GM21619 (cell line): Measurements from ENCODE around the gene CAV3.

Experiments
- ATAC-seq: cut with Tn5 transposase; IDR thresholded peaks from one replicate; pipeline ENCODE4 v1.9.1; 2021; ENCODE audit not compliant: unreplicated experiment

Gene CAV3

DNA sequence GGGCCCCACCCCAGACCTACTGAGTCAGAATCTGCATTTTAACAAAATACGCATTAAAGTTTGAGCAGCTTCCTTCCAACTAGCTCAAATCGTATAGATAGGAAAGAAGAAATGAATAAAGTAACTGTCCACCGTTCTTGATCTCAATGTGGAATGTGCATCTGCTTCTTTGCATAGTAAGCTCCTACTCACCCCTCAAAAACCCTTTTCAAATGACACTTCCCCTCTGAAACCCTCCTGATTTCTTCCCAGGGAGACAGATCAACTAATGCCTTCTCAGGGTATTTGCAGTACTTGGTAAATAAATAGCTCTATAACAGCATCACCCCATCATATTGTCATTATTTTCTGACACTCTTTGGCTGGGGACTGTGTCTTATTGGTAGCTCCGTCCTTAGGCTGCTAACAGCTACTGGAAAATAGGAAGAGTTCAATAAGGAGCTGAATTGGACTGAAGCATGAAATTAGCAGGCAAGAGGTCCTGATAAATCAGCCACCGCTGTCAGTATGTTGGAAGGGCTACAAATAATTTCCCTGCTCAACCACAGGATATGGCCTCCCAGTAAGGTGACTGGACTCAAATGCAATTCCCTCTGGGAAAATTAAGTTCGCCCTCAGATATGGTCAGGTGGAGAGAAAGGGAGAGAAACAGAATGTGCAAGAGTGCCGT lies 25.6 kb downstream of the CAV3 start:
- no peak for ATAC-seq

DNA sequence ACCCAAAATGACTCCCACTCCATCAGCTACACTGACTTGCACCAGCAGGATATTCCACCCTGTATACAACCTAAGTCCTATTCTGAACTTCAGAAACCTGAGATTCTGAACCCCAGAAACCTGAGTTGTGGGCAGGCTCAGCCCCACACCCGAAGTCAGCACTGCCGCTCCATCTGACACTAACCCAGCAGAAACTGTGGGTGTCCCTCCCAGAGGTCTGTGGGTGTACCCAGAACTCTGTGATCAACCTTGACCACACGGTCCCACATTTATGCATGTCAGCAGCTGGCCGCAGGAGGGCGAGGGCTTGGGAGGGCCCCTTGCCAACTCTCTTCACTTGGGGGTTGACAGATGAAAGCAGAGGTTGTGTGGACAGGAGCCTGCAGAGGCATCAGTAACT lies 26.5 kb downstream of the CAV3 start:
- ATAC-seq, result no peak

DNA sequence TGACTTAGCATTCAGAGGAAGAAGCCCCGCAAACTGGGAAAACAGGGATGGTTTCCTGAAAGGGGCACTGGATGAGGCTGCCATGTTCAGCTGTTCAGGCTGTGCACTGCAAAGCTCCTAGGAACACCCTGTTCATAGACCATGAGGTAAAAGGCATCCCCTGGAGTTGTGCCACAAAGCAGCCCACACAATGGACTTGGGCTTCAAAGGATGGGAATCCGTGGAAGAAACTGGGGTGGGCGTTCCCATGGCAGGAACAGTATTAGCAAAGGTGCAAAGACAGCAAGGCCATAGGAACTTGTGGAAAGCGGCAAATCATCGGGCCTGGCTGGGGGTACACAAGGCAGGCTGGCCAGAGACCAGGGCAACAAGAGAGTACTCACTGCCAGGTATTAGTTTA lies 26.9 kb downstream of the CAV3 start:
- no peak for ATAC-seq

DNA sequence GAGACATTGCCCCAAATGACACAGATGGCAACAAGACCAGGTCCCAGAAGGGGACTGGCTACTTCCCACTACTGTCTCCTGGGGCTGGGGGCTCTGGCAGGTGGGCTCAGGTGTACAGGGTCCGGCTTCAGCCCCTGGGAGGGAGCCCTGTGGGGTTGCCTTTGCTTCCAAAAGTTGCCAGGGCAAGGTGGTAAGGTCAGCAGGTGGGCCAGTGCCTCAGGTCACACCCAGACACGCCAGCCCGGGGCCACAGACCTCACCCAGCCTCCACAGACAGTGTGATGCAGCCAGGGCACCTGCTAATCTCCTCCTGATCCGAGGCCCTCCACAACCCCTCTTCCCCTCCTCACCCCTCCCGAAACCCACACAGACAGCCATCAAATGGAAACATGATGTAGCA lies 28.3 kb downstream of the CAV3 start:
- no peak for ATAC-seq

DNA sequence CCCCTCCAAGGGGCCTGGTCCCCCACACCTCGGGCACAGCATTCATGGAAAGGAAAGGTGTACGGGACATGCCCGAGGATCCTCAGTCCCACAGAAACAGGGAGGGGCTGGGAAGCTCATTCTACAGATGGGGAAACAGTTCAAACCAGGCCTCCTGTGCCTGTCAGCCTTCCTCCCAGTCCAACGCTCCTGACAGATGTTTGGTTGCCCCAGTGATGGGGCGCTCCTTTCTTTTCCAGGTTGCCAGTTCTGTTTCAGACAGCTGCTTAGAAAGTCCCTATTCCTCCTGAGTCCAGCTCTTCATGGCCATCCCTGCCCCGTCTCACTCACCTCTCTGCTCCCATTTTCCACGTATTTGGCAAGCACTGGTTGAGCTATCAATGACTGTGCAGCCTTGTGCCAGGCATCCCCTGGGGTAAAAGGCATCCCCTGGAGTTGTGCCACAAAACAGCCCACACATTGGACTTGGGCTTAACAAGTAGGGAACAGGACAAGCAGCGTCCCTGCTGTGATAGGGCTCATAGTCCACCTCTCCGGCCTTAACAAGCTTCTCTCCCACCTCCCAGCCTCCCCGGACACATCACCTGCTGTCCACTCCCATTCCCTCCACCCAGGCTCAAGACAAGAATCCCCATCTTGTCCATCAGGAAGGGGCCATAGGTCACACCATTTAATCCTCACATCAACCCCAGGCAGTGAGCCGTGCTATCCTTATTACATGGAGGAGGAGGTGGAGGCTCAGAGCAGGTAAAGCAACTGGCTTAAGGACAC lies 29.2 kb downstream of the CAV3 start:
- ATAC-seq, result no peak

DNA sequence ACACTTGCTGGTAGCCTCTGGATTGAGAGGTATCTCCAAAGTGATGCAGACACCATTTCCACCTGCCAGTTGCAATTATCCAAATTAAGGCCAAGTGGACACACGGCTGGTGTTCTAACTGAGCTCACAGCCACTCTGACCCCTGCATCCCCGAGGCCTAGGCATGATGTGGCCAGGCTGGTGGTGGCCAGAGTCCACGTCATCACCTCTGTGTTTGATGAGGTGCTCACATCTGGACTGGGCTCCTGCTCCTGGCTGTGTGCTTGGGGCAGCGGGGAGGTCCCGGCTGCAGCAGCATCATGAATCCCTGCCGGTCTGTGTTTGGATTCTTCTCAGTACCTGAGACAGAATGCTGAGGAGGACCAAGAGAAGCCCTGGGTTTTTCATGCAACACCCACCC lies 30.9 kb downstream of the CAV3 start:
- no peak for ATAC-seq

GRCh38 chr3:8765528-8765927 lies 31.9 kb downstream of the CAV3 start:
- no peak for ATAC-seq

DNA sequence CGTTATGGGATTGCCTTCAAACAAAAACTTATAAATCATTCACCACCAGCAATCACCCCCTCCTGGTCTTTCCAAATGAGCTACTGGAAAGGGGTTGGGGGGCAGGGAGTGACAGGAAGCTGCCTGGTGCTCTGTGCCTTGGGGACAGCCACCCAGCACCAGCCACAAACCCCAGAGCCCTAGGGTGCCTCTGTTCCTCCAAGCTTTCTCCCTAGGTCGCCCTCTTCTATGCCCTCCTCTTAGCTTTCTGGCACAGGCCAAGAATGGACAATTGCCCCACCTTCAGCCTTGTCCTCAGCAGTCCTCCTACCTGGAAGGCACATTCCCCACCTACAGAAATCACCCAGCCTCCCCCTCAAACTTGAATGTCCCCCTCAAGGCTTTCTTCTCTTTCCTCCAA lies 32.5 kb downstream of the CAV3 start:
- ATAC-seq, result no peak

DNA sequence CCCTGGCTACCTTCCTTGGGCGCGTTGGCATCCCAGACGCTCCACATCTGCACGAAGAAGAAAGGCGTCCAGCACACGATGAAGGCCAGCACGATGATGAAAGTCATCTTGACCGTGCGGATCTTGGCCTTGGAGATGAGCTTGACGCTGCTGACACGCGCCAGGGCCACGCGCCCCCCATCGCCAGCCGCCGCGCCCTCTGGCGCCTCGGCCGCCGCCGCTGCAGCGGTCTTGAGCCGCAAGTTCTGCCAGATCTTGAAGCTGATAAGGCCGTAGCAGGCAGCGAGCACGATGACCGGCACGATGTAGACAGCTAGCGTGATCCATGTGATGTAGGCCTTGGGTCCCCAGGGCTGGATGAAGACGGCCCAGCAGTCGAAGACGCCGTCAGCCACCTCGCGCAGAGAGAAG lies 33.7 kb downstream of the CAV3 start:
- no peak for ATAC-seq

GRCh38 chr3:8767667-8768363 lies 34.2 kb downstream of the CAV3 start:
- peak; percentile 44 for ATAC-seq

DNA sequence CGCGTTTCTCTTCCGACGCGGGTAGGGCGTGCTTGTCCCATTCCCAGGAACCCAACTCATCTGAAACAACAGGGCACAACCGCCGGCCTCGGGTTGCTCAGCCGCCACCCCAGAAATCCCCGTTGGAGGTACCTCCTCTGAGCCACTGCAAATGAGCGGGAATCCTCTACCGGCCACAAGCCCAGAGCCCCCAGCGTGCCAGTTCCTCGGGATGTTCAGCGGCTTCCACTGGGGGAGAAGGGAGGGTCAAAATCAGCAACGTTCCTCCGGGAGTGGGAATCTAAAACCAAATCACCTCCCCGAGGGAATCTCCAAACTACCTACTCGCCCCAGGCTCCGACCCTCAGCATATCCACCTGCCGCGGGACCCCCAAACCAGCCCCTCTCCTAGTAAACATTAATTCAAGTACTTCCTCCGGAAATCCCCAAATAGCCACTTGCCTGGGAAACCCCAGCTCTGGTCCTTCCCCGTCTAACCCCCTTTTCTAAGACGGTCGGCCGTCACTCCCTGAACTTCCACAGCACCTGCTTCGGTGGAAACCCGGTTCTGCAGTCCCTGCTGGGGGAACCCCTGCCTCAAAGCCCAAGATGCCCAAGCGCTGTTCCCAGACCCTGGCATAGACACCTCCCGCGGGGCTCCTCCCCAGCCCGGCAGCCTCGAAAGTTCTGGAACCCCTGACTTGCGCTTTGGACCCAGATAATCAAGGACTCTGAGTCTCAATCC lies 34.9 kb downstream of the CAV3 start:
- peak; percentile 24 for ATAC-seq

- ATAC-seq, result peak; percentile 73
Observed at GRCh38 chr3:8769088-8769822, 35.7 kb downstream of the CAV3 start, which contains the start of gene OXTR. Gene OXTR (minus strand): TSS chr3:8769613. CDS start chr3:8768187, 1,426 bp downstream.

- ATAC-seq, result no peak
Observed at GRCh38 chr3:8773941-8774542, 40.4 kb downstream of the CAV3 start.

GRCh38 chr3:8775181-8775580 lies 41.6 kb downstream of the CAV3 start:
- ATAC-seq, result no peak

DNA sequence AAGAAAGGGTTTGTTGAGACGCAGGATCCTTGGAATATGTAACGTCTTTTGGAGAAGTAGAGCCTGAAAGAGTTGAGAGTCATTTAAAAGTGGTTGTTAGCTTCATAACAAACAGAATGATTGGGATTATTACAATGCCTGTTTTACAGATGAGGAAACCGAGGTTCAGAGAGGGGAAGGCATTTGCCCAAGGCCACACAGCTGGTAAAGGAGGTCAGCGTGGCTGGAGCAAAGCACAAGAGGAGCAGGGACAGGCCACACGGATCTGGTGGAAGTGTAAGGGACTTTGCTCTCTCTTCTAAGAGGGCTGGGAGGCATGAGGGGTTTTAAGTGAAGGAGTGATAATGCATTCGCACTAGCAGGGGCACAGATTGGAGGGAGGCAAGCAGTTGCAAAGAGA lies 42.0 kb downstream of the CAV3 start:
- ATAC-seq, result no peak

- no peak for ATAC-seq
Observed at GRCh38 chr3:8776406-8776805, 42.8 kb downstream of the CAV3 start.

- no peak for ATAC-seq
Observed at GRCh38 chr3:8777201-8777977, 43.8 kb downstream of the CAV3 start.

- ATAC-seq, result no peak
Observed at GRCh38 chr3:8777978-8778267, 44.3 kb downstream of the CAV3 start.

GRCh38 chr3:8778475-8778874 lies 44.9 kb downstream of the CAV3 start:
- no peak for ATAC-seq

GRCh38 chr3:8780279-8780678 lies 46.7 kb downstream of the CAV3 start:
- no peak for ATAC-seq
